HG02798 (cell line): ENCODE data around the gene PTPRT.

Experiments used
- ATAC-seq: cut with Tn5 transposase; IDR thresholded peaks from one replicate; pipeline ENCODE4 v1.9.1; 2021; ENCODE audit warnings: mild to moderate bottlenecking; ENCODE audit not compliant: unreplicated experiment, poor library complexity

PTPRT gene

DNA sequence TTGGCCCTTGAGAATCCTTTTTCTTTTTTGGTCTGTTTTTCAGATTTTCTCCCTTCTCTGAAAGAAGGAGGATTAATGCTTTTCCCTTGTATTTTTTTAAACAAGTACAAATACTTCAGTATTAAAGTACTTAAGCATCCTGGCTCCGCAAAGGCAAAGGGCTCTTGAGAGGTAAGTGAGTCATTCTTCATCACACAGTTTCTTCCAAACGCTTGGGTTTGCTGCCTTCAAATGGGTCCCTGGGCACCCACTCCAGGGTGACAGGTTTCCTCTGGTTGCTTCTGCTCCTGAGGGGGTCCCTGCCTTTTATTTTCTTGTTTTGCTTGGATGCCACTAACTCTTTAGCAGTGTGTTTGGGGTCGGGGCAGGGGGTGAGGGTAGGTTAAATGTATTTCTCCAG, 437.1 kb downstream of the PTPRT start:
- ATAC-seq, result no peak

DNA sequence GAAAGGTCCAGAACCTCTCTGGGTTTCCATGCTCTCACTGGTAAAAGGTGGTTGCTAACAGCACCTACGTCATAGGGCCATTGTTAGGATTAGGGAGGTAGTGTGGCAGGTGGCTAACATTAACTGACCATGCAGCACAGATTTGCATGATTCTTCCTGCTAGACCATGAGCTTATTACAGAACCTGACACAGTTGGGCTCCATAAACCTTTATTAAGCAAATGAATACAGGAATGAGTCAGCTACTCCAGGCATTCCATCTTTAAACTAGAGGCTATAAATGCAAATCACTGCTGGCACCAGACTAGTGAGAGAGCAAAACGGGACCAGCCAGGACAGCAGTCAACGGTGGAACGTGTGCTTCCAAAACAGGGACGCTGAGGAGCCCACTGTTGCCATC, 440.1 kb downstream of the PTPRT start:
- no peak for ATAC-seq

DNA sequence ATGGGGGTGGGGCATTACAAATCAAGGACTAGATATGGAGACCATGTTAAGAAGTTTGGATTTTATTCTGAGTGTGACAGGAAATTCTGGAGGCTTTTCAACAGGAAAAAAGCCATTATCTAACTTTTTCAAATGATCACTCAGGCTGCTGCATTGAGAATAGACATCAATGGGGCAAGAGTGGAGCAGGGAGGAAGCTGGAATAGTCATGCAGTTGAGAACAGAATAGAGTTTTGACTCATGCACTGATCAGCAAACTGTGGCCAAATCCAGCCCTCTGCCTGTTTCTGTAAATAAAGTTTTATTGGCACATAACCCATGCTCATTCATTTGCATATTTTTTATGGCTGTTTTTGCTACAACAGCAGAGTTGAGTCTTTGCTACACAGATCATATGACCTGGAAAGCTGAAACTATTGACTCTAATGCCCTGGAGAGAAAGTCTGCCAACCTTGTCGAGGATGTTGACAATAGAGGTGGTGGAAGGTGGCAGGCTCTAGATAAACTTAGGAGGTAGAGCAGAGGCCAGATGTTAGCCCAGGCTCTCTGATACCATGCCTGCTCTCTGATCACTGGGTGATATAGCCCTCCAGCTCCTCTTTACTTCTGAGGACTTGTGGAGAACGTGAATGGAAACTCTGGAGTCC, 441.8 kb downstream of the PTPRT start:
- ATAC-seq, result no peak

DNA sequence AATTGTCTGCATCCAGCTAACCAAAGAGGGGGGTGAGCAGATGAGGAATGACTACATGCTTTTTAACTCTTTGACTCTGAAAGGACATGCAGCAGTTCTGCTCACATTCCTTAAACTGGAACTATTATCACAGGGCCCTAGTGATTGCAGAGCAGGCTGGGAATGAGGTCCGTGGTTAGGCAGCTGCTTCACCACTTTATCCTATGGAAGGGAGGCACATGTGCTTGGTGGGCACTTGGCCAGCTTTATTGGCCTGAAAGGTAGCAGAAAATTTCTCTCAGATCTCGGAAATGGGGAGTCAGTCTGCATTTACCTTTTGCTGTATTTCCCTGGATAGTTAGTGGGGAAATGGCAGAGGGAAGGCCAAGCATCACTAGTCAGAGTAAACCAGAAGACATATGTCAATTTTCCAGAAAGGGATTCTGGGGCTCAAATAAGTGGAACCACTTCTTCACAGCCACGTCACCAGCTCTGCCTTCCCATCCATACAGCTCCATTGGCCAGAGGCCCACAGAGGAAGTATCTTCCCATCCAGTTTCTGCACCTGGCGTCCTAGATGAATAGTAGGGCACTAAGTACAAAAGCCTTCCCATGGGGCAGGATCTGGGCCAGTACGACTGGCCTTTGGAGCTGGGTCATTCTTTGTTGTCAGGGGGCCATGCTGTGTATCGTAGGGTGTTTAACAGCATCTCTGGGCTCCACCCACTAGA, 444.8 kb downstream of the PTPRT start:
- no peak for ATAC-seq

DNA sequence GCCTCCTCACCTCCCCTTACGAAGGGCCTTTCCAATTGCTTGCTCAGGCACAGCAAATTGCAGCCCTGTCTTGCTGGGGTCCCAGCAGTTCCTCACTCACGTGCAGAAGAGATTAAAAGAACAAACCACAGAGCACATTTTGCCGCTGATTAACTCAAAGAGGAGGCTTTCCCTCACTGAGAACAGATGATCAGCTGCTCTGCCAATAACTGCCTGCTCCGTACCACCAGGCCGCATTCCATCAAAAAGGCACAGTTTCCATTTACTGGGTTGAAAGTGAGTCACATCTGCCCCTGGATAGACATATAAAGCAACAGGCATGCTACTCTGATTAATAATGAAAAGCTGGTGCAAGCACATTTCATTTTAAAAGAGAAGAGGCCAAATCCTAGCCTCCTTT, 446.8 kb downstream of the PTPRT start:
- ATAC-seq, result no peak

DNA sequence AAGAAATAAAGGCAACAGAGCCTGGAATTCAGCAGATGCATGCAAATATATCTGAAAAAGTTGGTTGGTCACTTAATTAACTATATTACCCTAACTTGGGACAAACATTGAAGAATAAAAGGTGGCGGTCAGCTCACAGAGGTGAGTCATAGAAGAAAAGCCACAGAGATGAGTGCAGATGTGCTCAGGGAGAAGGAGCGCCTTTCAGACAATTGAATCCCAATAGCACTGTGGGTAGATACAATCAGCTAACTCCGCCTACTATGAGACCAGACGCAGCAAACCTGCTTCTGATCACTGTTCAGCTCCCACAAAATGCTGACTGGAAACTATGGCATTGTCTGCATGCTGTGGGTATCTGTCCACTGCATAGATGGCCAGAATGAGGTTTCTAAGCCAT, 447.8 kb downstream of the PTPRT start:
- no peak for ATAC-seq

DNA sequence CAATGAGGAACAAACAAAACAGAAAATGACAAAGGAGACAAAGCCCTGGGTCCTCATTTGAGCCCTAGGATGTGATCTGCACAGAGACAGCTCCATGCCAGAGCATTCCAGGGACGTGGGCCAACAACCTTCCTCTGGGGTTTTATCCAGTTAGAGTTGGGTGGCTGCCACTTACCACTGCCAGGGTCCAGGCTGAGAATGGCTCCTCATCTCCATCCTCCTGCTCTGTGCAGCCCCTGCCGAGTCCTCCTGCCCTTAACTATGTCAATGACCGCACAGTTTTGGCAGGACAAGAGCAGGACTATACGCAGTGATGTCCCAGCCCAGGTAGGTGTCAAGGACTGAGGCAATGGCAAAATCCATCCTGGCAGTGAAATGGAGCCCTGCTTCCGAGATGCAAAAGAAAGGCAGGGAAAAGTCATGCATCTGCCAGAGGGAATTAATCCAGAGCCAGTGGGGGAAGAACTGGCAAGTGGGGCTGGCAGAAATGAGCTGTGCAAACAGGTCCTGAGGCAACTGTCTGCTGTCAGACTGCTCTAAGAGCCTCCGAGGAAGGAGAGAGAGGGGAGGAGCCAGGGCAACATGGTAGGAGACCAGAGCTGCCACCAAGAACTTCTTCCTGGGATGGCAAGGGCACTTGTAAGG, 449.4 kb downstream of the PTPRT start:
- no peak for ATAC-seq

DNA sequence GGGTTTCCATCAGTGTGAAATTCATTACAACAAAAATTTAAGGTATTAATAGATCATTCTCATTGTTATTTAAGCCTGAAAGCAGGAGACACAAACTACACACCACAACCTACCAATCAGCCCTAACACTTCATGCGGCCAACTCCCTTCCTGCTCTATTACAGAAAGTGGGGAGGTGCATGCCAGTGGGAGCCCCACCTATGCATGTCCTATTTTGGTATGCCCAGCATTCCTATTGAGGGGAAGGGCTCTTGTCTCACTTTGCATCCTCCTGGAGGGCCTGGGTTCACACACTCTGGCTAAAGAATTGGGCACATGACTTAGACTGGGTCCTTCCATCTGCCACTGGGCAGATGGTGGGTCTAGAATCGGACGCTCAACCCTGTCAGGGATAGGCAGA, 450.0 kb downstream of the PTPRT start:
- no peak for ATAC-seq

DNA sequence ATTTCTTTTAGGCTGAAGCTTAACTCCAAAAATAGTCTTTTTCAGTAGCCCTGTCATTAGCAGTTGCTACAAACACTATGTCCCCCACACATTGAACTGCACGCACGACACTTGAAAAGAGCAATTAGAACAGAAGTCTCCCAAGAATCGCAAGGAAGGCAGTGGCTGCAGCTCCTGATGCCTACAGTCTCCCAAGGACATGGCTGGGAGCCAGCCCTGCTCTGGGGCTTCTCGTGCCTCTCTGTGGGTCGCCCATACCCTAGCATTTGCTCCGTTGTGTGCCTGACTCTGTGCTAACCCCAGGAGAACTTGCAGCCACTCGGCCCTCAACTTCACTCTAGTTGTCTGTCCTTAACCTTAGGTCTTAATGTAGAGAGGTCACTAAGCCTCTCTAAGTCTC, 454.2 kb downstream of the PTPRT start:
- no peak for ATAC-seq

DNA sequence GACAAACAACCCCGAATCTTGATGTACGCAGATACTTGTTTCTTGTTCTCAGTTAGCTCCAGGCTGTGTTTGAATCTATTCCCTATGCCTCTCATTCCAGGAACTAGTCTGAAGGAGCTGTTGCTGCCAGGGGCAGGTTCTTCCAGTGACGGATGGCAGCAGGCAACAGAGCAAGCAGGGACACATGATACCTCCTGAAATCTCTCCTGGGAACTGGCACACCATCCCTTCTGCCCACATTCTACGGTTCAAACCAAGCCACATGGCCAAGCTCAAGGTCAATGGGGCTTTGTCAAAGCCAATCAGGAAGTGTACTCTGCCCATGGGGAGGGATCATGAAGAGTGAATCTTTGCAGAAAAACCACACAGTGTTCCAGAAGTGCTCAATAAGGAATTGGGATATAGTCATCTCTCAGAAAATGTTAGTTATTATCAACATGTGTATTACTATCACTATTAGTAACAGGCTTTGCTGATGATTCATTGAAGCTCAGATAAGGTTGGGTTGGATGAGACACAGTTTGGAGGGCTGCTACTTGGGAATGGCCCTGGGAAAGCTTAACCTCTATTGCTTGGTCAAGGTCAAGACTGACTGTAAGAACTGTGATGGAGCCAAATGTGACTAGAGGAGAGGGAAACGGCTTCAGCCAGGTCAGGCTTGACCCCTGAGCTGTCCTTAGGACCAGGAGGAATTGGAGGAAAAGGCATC, 454.9 kb downstream of the PTPRT start:
- no peak for ATAC-seq

DNA sequence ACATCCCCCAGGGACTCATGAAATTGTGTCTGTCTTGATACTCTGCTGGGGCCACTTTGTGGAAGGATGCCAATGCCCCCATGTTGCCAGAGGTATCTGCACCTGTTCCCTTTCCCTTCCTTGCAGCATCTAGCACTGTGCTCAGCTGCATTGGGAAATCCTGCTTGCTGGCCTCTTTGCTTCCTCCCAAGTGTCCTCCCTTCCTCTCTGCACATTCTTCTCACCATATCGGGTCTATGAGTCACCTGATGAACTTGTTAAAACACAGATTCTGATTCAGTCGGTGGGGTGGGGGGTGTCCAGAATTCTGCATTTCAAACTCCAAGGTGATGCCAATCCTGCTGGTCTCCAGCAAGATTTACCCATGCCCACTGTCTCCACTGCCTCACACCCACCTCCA, 467.8 kb downstream of the PTPRT start:
- ATAC-seq, result no peak

DNA sequence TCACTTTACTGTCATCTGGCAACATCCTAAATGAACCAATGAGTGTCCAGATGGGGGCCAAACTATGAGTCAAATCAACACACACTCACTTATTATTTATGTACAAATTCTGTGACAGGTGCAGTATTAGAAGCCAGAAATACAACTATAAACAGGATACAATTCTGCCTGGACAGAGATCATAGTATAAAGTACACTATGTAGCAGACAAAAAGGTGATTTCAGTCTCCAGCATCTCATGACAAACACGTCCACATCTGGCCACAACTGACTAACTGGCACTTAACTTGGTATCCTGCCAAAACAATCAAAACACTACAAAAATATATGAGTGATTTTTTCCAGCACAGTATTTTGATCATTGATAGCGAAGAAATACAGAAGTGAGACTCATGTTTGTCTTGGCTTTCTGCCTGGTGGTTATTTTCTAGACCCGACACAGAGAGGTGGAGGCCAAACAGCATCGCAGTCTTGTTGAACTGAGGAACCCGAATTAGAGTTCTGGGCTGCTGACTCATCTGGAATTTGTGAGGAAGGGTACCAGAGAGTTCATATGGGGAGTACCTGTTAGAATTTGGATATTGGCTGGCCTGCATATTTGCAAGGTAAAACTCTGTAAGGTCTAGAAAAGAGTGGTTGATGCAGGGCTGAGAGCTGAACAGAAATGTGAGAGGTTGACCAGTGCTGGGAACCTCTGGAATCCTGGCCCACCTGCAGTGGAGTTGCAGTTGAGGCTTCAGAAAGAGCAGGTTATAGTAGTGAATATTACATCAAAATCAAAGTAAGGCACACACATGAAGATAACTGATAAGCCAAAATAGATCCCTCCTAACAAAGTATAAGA, 475.2 kb downstream of the PTPRT start:
- ATAC-seq, result no peak

DNA sequence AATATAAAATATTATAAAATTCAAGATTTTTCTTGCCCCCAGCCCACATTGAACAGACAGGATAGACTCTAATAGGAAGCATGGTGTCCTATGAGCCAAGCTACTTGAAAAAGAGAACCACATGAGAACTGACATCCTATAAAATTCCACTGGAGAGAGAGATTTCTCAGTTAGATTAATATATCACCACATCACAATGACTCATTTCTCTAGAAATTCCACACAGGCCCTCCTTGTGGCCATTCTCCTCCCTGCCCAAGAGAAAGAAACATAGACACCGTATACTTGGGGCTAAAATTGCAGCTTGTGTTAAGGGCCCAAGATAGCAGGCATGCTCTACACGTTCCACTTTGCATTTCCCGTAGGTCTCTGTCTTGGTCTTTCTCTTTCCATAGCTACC, 481.4 kb downstream of the PTPRT start:
- no peak for ATAC-seq

DNA sequence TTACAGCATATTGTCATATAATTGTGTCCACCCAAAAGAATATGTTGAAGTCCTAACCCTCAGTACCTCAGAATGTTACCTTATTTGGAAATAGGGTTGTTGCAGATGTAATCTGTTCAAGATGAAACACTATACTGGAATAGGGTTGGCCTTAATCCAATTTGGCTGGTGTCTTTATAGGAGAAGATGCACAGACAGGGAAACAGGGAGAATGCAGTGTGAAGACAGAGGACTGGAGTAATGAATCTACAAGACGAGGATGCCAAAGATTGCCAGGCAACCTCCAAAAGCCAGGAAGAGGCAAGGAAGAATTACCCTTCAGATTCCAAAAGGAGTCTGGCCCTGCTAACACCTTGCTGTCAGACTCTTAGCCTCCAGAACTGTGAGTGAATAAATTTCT, 482.9 kb downstream of the PTPRT start:
- no peak for ATAC-seq

DNA sequence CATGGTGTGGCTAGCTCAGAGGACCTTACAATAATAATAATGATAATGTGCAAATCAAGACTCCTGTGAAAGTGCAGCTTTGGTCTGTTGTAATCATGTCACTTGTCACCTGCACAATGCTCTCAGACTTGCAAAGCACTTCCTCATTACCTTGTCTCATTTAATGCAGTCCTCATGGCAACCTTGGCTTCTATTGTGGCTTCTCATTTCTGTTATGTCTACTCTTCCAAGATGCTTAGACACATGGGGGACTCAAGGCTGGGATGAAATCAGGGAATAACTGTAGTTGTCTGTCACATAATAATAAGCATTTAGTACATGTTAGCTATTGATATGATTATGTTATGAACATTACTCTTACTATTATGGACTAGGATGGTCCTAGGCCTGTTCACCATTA, 484.2 kb downstream of the PTPRT start:
- no peak for ATAC-seq

DNA sequence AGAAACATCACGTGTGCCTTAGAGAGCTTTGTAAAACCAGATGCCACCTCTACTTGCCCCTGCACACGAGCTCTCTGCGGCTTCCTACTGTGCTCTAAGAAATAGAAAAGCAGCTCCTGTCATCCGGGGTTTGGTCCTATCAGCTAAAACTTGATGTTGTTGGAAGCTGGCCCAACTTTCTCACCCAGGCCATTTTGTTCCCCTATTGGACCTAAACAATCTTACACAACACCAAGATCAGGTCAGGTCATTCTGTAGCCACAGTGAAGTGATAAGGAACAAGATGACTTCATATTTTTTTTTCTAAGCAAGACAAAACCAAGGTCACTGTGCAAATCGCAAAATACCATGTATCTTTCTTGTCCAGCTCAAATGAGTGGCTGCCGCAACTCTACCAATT, 486.0 kb downstream of the PTPRT start:
- ATAC-seq, result no peak

DNA sequence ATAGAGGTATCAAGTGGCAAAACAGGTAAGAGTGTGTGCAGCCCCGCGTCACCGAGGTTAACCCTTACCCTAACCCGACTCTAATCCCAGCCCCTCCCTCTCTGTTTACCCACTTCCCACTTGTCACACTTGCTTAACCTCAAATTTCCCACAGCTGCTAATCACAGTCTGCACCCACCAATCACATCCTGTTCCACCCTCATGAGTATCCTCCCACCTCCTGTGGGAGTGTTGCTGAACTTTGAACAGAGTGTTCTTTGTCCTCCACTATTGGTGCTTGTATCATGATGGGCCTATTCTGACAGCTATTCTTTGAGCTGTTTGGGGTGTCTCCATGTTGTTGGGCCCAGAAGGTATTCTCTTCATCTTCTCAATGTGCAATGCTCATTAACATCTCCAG, 487.8 kb downstream of the PTPRT start:
- no peak for ATAC-seq

DNA sequence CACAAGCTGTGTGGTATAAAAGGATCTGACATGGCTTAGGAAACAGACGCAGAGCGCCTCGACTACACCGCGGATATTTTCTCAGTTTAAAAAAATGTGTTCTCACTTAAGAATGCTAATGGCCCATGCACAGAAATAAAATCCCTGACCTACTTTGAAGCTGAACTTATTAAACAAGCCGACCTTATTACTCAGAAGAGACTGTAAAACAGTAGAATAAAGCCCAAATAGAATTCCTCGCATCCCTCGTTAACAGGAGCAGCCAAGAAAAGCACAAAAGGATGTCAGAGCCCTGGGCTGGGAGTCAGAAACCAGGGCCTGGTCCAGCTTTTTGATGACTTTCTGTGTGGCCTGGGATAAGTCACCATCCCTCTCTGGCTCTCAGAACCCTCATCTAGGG, 489.3 kb downstream of the PTPRT start:
- no peak for ATAC-seq

DNA sequence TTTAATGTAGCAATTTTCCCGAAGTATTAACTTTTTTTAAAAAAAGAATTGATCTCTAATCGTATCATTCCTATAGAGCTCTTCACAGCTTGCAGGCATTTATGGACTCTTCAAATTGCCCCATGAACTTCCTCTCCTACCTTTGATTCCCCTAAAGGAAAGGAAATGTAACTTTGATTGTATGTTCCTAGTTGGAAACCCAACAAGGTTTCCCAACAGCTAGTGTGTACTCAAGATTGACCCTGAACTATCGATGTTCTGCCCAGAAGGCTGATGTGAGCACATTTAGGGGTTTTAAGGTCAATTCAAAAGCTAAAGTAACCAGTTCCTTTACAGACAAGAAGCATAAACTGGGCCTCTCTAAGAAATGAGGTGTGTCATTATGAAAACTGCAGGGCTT, 491.7 kb downstream of the PTPRT start:
- no peak for ATAC-seq

DNA sequence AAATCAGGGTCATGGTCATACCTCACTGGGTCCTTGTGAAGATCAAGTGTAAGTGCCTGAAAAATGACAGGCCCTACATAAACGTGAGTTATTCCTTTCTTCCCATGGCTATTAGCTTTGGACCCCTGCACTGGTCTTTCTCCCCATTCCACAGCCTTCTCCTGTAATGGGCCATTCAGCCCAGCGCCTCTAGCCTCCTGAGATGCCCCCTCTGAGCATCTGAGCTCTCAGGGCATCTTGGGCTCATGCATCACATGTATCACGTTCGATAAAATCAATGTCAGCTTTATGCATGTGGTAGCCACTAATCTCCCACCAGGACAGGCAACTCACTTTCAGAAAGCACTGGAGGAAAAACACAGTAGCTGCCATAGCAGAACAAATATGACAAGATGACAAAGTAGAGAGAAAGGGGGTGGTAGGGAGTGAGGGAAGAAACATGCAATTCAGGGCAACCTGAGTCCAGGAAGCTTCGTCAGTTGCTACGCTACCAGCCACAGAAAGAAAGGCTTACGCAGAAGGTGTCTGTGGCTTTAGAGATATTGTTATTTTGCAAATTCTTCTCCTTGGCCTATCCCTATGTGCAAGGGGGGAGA, 498.8 kb downstream of the PTPRT start:
- no peak for ATAC-seq
